Smooth muscle cell (in vitro differentiated cells): ENCODE measurements around the gene TUSC2. TPM values are rescaled to one million over a fixed set of nuclear protein-coding genes. Genes with fewer than 3 reads are reported as not detected.

Experiments
- DNase-seq: peaks from one replicate; lab custom pipeline; 2025; ENCODE audit not compliant: unreplicated experiment; lab: John Stamatoyannopoulos, UW
- H2AFZ ChIP-seq: fragments of 200-600 bp; sonication (generic); 2 replicates; pipeline ENCODE4 v1.6.0; 2016; ENCODE audit warnings: antibody characterized with exemption, low read depth, mild to moderate bottlenecking
- H3F3A ChIP-seq: fragments of 200-600 bp; sonication (generic); 2 replicates; pipeline ENCODE4 v1.6.0; 2017; ENCODE audit warnings: antibody characterized with exemption, low read depth
- H3K27ac ChIP-seq: fragments of 200-600 bp; sonication (generic); 2 replicates; pipeline ENCODE4 v1.5.1; 2016; ENCODE audit warnings: low read depth, mild to moderate bottlenecking
- H3K27me3 ChIP-seq: fragments of 200-600 bp; sonication (generic); 2 replicates; pipeline ENCODE4 v1.6.1; 2016; ENCODE audit warnings: low read depth, mild to moderate bottlenecking
- H3K36me3 ChIP-seq: fragments of 200-600 bp; sonication (generic); 2 replicates; pipeline ENCODE4 v1.5.1; 2016; ENCODE audit warnings: low read depth
- H3K4me1 ChIP-seq: fragments of 200-600 bp; sonication (generic); 2 replicates; pipeline ENCODE4 v1.5.1; 2016; ENCODE audit warnings: low read depth
- H3K4me2 ChIP-seq: fragments of 200-600 bp; sonication (generic); 2 replicates; pipeline ENCODE4 v1.6.0; 2016; ENCODE audit warnings: mild to moderate bottlenecking
- H3K4me3 ChIP-seq: fragments of 200-600 bp; sonication (generic); 2 replicates; pipeline ENCODE4 v1.5.1; 2016; ENCODE audit warnings: mild to moderate bottlenecking
- H3K79me2 ChIP-seq: fragments of 200-600 bp; sonication (generic); 2 replicates; pipeline ENCODE4 v1.6.0; 2016; ENCODE audit warnings: low read depth, mild to moderate bottlenecking
- H3K9ac ChIP-seq: fragments of 200-600 bp; sonication (generic); 2 replicates; pipeline ENCODE4 v1.6.0; 2016; ENCODE audit warnings: low read depth
- H3K9me3 ChIP-seq: fragments of 200-600 bp; sonication (generic); replicated peaks from 2 replicates; pipeline ENCODE4 v1.5.1; 2016; ENCODE audit warnings: low read depth
- H4K20me1 ChIP-seq: fragments of 200-600 bp; sonication (generic); 2 replicates; pipeline ENCODE4 v1.6.0; 2016; ENCODE audit warnings: low read depth
- WGBS: methylation state at CpG from one replicate; pipeline ENCODE4 v1.1.7; 2016; ENCODE audit warnings: low lambda C conversion rate; 5-methylcytosine and 5-hydroxymethylcytosine counted together
- polyA plus RNA-seq: library from polyadenylated mRNA; unstranded; fragments of >200 nt; fragmentation: Nextera tagmentation; extraction: Ambion mirVana; gene quantifications from 2 replicates; pipeline ENCODE4 v1.2.1, GENCODE V29; 2016
- total RNA-seq: library from RNA; depleted of rRNA; stranded (reverse); fragments of >200 nt; gene quantifications from 2 replicates; pipeline ENCODE4 v1.2.3, GENCODE V29; 2014
- TF ChIP-seq, protein P1 (sequence below): fragments of 200-600 bp; sonication (generic); IDR thresholded peaks from 2 replicates; pipeline ENCODE4 v1.5.1; 2017; ENCODE audit warnings: borderline replicate concordance, mild to moderate bottlenecking, antibody characterized with exemption; ENCODE audit not compliant: insufficient read depth, poor library complexity, severe bottlenecking

Gene TUSC2
- total and polyA plus RNA-seq, 2 experiments from 2014 or later = 25.1 to 53.4 TPM

DNA sequence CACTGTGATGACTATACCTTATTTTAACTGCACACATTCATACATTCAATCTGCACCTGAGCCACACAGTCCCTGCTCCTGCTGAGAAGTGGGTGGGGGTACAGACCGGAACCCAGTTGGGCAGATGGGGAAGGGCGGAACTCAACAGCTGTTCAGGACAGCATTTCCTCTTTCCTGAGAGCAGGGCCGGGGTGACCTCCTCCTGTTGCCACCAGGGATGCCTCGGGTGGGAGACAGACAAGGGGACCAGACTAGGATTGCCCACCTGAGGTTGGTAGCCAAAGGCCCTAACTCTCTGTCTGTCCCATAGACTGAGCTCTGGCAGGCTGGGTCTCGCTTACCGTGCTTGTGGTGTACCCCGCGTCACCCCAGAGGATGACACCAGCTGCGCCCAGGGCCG, 9.4 kb downstream of the TUSC2 start:
- WGBS = 96% methylated on average over 10 of the region's 10 CpGs
- no peak for DNase-seq
- no peaks in the 10 kb centered on the region for H3K36me3 ChIP-seq
- H3K4me2 ChIP-seq = no peak overlapping the region
- peaks cover 6% of the 10 kb centered on the region for H3F3A ChIP-seq
- TF ChIP-seq, protein P1, sequence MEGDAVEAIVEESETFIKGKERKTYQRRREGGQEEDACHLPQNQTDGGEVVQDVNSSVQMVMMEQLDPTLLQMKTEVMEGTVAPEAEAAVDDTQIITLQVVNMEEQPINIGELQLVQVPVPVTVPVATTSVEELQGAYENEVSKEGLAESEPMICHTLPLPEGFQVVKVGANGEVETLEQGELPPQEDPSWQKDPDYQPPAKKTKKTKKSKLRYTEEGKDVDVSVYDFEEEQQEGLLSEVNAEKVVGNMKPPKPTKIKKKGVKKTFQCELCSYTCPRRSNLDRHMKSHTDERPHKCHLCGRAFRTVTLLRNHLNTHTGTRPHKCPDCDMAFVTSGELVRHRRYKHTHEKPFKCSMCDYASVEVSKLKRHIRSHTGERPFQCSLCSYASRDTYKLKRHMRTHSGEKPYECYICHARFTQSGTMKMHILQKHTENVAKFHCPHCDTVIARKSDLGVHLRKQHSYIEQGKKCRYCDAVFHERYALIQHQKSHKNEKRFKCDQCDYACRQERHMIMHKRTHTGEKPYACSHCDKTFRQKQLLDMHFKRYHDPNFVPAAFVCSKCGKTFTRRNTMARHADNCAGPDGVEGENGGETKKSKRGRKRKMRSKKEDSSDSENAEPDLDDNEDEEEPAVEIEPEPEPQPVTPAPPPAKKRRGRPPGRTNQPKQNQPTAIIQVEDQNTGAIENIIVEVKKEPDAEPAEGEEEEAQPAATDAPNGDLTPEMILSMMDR = no peak
- no peak overlapping the region for H3K9ac ChIP-seq
- no peak overlapping the region for H3K4me3 ChIP-seq
- no peaks in the 10 kb centered on the region for H3K9me3 ChIP-seq
- no peak overlapping the region for H2AFZ ChIP-seq
- no peaks in the 10 kb centered on the region for H3K27me3 ChIP-seq
- H3K4me1 ChIP-seq = peaks cover 17% of the 10 kb centered on the region
- H4K20me1 ChIP-seq = peaks cover 24% of the 10 kb centered on the region
- peaks cover 20% of the 10 kb centered on the region for H3K79me2 ChIP-seq
- H3K27ac ChIP-seq = no peak overlapping the region

DNA sequence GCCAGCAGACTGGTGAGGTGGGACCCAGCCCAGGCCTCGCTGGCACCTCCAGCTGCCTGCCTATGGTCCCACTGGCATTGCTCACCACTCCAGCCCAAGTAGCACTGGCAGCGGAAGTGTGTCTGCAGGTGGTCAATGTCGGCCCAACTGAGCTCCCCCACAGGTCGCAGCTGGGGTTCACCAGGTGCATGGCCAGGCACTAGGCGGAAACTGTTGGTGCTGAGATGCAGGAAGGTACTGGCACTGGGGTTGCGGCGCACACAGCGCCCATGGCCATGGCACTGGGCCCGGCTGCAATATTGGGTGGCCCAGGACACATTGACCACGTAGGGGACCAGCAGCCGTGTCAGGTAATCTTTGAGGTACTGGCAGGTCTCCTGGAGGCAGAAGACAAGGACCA, 9.9 kb downstream of the TUSC2 start:
- no peaks in the 10 kb centered on the region for H3K9me3 ChIP-seq
- H3K4me3 ChIP-seq = no peak overlapping the region
- H3K79me2 ChIP-seq = peaks cover 20% of the 10 kb centered on the region
- H3K4me1 ChIP-seq = peaks cover 17% of the 10 kb centered on the region
- peak overlapping the region; percentile 75 for H3K27ac ChIP-seq
- no peaks in the 10 kb centered on the region for H3K27me3 ChIP-seq
- WGBS = 98% methylated on average over 11 of the region's 11 CpGs
- H3K9ac ChIP-seq = no peak overlapping the region
- H3F3A ChIP-seq = peaks cover 2% of the 10 kb centered on the region
- DNase-seq = no peak
- TF ChIP-seq, protein P1 = no peak
- H3K36me3 ChIP-seq = no peaks in the 10 kb centered on the region
- H3K4me2 ChIP-seq = no peak overlapping the region
- H4K20me1 ChIP-seq = peaks cover 24% of the 10 kb centered on the region
- no peak overlapping the region for H2AFZ ChIP-seq

DNA sequence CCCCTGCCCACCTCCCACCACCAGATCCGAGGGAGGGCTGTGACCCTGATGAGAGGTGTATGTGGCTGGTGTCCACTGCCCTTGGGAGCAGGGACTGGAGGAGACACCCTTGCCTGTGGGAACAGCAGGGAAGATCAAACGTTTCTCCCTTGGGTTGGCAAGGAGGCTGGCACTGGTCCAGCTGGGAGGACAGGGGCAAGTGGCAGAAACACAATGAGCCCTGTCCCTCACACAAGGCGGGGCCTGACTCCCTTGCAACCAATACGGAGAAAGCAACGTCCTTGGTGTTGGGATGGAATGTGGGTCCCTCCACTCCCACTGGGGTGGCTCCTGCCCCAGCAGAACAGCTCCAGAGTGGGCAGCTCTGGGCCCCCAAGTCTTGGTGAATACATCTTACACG, 10.7 kb downstream of the TUSC2 start:
- peak overlapping the region; percentile 75 for H3K27ac ChIP-seq
- no peaks in the 10 kb centered on the region for H3K27me3 ChIP-seq
- peaks cover 24% of the 10 kb centered on the region for H4K20me1 ChIP-seq
- H3K4me2 ChIP-seq = no peak overlapping the region
- H3K79me2 ChIP-seq = peaks cover 20% of the 10 kb centered on the region
- H3K9ac ChIP-seq = peak overlapping the region; percentile 44
- TF ChIP-seq, protein P1 = no peak
- H2AFZ ChIP-seq = no peak overlapping the region
- H3K9me3 ChIP-seq = no peaks in the 10 kb centered on the region
- no peak for DNase-seq
- H3K4me1 ChIP-seq = peaks cover 13% of the 10 kb centered on the region
- no peaks in the 10 kb centered on the region for H3F3A ChIP-seq
- no peak overlapping the region for H3K4me3 ChIP-seq
- no peaks in the 10 kb centered on the region for H3K36me3 ChIP-seq
- WGBS = 84% methylated on average over 6 of the region's 6 CpGs

DNA sequence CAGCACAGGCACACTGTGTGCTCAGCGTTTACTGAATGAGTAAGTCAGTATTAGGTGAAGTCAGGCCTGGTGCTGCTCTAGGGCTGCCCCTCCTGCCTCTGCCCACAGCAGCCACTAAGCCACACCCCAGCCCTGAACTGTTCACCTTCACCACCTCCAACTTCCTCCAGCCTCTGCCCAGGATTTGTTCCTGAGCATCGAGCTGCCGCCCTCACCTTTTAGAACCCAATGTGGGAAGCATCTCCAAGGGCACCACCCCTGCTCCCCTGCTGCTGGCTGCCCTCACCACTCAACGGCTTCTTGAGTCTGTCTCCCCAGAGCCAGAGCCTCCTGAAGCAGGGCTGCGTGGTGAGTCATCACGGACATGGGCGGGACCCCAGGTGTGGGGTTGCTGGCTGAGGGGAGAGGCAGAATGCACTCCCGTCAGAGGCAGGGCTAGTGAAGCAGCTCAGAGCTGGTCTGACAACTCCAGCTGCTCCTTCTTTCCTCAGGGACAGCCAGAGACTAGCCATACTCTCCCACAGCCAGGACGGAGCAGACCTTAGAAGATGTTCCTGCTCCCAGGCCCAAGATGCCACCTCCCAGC, 11.3 kb downstream of the TUSC2 start:
- no peaks in the 10 kb centered on the region for H3K9me3 ChIP-seq
- DNase-seq = no peak
- peaks cover 8% of the 10 kb centered on the region for H3K4me1 ChIP-seq
- H3K27me3 ChIP-seq = no peaks in the 10 kb centered on the region
- 49% methylated on average over 9 of the region's 9 CpGs for WGBS
- no peak overlapping the region for H2AFZ ChIP-seq
- H3F3A ChIP-seq = no peaks in the 10 kb centered on the region
- peaks cover 24% of the 10 kb centered on the region for H4K20me1 ChIP-seq
- peak overlapping the region; percentile 75 for H3K27ac ChIP-seq
- TF ChIP-seq, protein P1 = no peak
- H3K9ac ChIP-seq = peak overlapping the region; percentile 44
- H3K4me3 ChIP-seq = no peak overlapping the region
- H3K36me3 ChIP-seq = no peaks in the 10 kb centered on the region
- H3K4me2 ChIP-seq = peak overlapping the region; percentile 2
- H3K79me2 ChIP-seq = peaks cover 20% of the 10 kb centered on the region
